AG04449 (cell line): ENCODE results near the gene REPS2.

Experiments used
- CTCF ChIA-PET: fragments of 350-600 bp; formaldehyde crosslinking; extraction: SDS; loops from one replicate; lab custom pipeline; 2021; ENCODE audit warnings: antibody characterized with exemption; lab: Yijun Ruan, JAX
- POLR2A ChIA-PET: fragments of 400-600, 350-600 bp; formaldehyde crosslinking; extraction: SDS; loops from one replicate; lab custom pipeline; 2020; ENCODE audit warnings: antibody characterized with exemption, inconsistent platforms; lab: Yijun Ruan, JAX
- DNase-seq: peaks from one replicate; pipeline ENCODE4 v3.0.0-alpha.2; 2010; ENCODE audit warnings: low read depth, low spot score
- H3K4me3 ChIP-seq: 2 replicates; pipeline ENCODE4 v1.5.1; 2011; ENCODE audit warnings: low read depth, mild to moderate bottlenecking, control low read depth, low read length
- TF ChIP-seq, protein P1 (sequence below): IDR thresholded peaks from one replicate; pipeline ENCODE4 v1.5.1; 2011; ENCODE audit warnings: mild to moderate bottlenecking, moderate library complexity, low read length, control low read depth, inconsistent platforms; ENCODE audit not compliant: insufficient read depth; ENCODE audit errors: missing control alignments

The REPS2 gene

DNA sequence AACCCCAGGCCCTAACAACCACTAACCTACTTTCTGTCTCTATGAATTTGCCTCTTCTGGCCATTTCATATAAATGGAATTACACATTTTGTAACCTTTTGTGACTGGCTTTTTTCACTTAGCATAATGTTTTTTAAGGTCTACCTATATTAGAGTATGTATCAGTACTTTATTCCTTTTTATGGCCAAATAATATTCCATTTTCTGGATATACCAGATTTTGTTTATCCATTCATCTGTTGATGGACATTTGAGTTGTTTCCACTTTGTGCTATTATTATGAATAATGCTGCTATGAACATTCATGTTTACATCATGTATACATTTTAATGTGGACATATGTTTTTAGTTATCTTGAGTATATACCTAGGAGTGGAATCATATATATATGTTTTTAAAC lies 35.5 kb downstream of the REPS2 start:
- ChIA-PET POLR2A (no interaction called here), CTCF (no interaction called here)
- H3K4me3 ChIP-seq, result no peak overlapping the region
- TF ChIP-seq, protein P1, sequence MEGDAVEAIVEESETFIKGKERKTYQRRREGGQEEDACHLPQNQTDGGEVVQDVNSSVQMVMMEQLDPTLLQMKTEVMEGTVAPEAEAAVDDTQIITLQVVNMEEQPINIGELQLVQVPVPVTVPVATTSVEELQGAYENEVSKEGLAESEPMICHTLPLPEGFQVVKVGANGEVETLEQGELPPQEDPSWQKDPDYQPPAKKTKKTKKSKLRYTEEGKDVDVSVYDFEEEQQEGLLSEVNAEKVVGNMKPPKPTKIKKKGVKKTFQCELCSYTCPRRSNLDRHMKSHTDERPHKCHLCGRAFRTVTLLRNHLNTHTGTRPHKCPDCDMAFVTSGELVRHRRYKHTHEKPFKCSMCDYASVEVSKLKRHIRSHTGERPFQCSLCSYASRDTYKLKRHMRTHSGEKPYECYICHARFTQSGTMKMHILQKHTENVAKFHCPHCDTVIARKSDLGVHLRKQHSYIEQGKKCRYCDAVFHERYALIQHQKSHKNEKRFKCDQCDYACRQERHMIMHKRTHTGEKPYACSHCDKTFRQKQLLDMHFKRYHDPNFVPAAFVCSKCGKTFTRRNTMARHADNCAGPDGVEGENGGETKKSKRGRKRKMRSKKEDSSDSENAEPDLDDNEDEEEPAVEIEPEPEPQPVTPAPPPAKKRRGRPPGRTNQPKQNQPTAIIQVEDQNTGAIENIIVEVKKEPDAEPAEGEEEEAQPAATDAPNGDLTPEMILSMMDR, result no peak
- no peak for DNase-seq

DNA sequence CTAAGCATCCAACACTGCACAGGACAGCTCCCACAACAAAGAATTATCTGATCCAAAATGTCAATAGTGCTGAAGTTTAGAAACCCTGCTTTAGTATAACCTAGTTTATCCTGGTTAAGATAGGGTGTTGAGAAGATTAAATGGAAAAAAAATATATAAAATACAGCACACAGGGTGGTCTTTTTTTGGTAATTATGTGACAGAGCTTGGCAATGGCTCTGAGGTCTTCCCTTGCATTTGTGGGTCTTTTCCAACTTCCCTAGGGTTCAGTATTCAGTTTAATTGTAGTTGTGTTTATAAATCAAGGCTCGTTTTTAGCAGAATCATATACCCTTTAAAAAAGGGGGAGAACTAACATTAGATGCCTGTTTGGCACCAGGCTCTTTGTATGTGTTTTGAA lies 36.6 kb downstream of the REPS2 start:
- POLR2A ChIA-PET, result no interaction called here

GRCh38 chrX:16985286-16985685 lies 38.8 kb downstream of the REPS2 start:
- H3K4me3 ChIP-seq, result no peak overlapping the region
- DNase-seq, result no peak
- TF ChIP-seq, protein P1, result no peak
- ChIA-PET POLR2A (no interaction called here), CTCF (interaction anchor here (1.2 kb wide), 1 partner anchor 9 kb away, joined by 4 read pairs; no protein-coding TSS in a partner anchor)

More for the DNA sequence above, 36.6 kb downstream of the REPS2 start:
- TF ChIP-seq, protein P1, result no peak
- H3K4me3 ChIP-seq, result no peak overlapping the region
- DNase-seq, result no peak
- CTCF ChIA-PET, result no interaction called here

- no peak overlapping the region for H3K4me3 ChIP-seq
- ChIA-PET POLR2A (no interaction called here), CTCF (no interaction called here)
- TF ChIP-seq, protein P1, result no peak
- DNase-seq, result no peak
These were observed 39.7 kb downstream of the REPS2 start for GRCh38 chrX:16986169-16986568.

GRCh38 chrX:16989750-16990149 lies 43.3 kb downstream of the REPS2 start:
- H3K4me3 ChIP-seq, result no peak overlapping the region
- no peak for DNase-seq
- POLR2A ChIA-PET, result no interaction called here
- TF ChIP-seq, protein P1, result no peak
- CTCF ChIA-PET, result no interaction called here

DNA sequence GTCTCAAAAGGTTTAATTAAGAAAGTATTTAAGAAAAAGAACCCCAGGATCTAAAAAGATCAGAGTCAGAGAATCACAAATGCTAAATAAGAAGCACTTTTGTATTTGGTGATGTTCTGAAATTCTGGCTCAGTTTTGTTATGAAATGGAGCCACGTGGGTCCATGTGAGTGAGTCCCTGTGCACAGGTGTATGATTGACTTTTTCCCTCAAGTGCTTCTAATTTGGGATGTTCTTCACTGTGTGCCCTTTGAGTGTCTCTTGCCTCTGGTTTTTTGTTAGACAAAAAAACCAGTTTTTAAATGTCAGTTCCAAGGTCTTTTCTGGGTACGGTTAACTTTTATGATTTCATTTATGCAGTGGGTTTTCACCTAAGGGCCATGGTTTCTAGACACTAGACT lies 44.4 kb downstream of the REPS2 start:
- POLR2A ChIA-PET, result no interaction called here
- H3K4me3 ChIP-seq, result no peak overlapping the region
- DNase-seq, result no peak
- CTCF ChIA-PET, result no interaction called here
- TF ChIP-seq, protein P1, result no peak
